IMR-90 (cell line): Measurements from ENCODE around the gene KIF15. TPM values are rescaled to one million over a fixed set of nuclear protein-coding genes. Genes with fewer than 3 reads are reported as not detected.

Source experiments
- ATAC-seq: fragments of 200-7000 bp; cut with Tn5 transposase; 2 replicates; pipeline ENCODE4 v1.9.1; 2020; ENCODE audit warnings: low read depth, mild to moderate bottlenecking, moderate library complexity
- BruUV-seq: library from RNA; stranded (reverse); fragments of 400-500 nt; replicated peaks from 2 replicates; lab custom pipeline; 2021; lab: Mats Ljungman, UMichigan
- CTCF ChIA-PET: fragments of 300-600 bp; formaldehyde crosslinking; extraction: SDS; loops from one replicate; lab custom pipeline; 2021; ENCODE audit warnings: antibody characterized with exemption; lab: Yijun Ruan, JAX
- POLR2A ChIA-PET: fragments of 300-600 bp; sonication (Branson Sonifier 250); formaldehyde crosslinking; loops from one replicate; lab custom pipeline; 2022; ENCODE audit warnings: antibody characterized with exemption; ENCODE audit not compliant: unreplicated experiment; lab: Charles Lee
- DNase-seq: peaks from one replicate; pipeline ENCODE4 v3.0.0; 2013
- H2AFZ ChIP-seq: replicated peaks from 2 replicates; pipeline ENCODE3; 2013; ENCODE audit warnings: low read length, mild to moderate bottlenecking; ENCODE audit not compliant: poor library complexity
- H2AK5ac ChIP-seq: 2 replicates; pipeline ENCODE4 v1.6.1; 2013; ENCODE audit warnings: low read depth, low read length, inconsistent platforms
- H2AK9ac ChIP-seq: replicated peaks from 2 replicates; pipeline ENCODE3; 2013; ENCODE audit warnings: mild to moderate bottlenecking, low read depth, low read length, moderate library complexity; ENCODE audit not compliant: poor library complexity
- H2BK120ac ChIP-seq: 2 replicates; pipeline ENCODE4 v1.6.1; 2013; ENCODE audit warnings: low read depth, low read length, inconsistent platforms
- H2BK15ac ChIP-seq: 3 replicates; pipeline ENCODE4 v1.6.1; 2013; ENCODE audit warnings: low read depth, low read length, inconsistent platforms
- H2BK20ac ChIP-seq: 2 replicates; pipeline ENCODE4 v1.6.1; 2013; ENCODE audit warnings: low read depth, mild to moderate bottlenecking, inconsistent platforms, low read length, moderate library complexity
- H2BK5ac ChIP-seq: 2 replicates; pipeline ENCODE4 v1.6.1; 2013; ENCODE audit warnings: mild to moderate bottlenecking, low read depth, low read length, inconsistent platforms; ENCODE audit not compliant: poor library complexity, severe bottlenecking
- H3K14ac ChIP-seq: replicated peaks from 2 replicates; pipeline ENCODE4 v1.6.1; 2013; ENCODE audit warnings: low read depth, low read length, inconsistent platforms
- H3K18ac ChIP-seq: 2 replicates; pipeline ENCODE4 v1.6.1; 2013; ENCODE audit warnings: low read depth, low read length, control low read depth
- H3K23ac ChIP-seq: 2 replicates; pipeline ENCODE4 v1.6.1; 2013; ENCODE audit warnings: low read depth, low read length, inconsistent platforms
- H3K27ac ChIP-seq: 2 replicates; pipeline ENCODE4 v1.5.1; 2013; ENCODE audit warnings: mild to moderate bottlenecking, control low read depth, low read length; ENCODE audit not compliant: insufficient read depth
- H3K27me3 ChIP-seq: 2 replicates; pipeline ENCODE4 v1.6.1; 2013; ENCODE audit warnings: low read length; ENCODE audit not compliant: control insufficient read depth, insufficient read depth
- H3K36me3 ChIP-seq: 2 replicates; pipeline ENCODE4 v1.6.1; 2013; ENCODE audit warnings: low read length, mixed read lengths; ENCODE audit not compliant: control insufficient read depth, insufficient read depth
- H3K4ac ChIP-seq: 2 replicates; pipeline ENCODE4 v1.6.1; 2013; ENCODE audit warnings: low read depth, low read length, inconsistent platforms
- H3K4me1 ChIP-seq: 2 replicates; pipeline ENCODE4 v1.6.1; 2013; ENCODE audit warnings: low read length, mixed read lengths; ENCODE audit not compliant: control insufficient read depth, insufficient read depth
- H3K4me2 ChIP-seq: 2 replicates; pipeline ENCODE4 v1.6.1; 2013; ENCODE audit warnings: low read depth, mild to moderate bottlenecking, control low read depth, low read length, moderate library complexity
- H3K4me3 ChIP-seq: 2 replicates; pipeline ENCODE4 v1.5.1; 2013; ENCODE audit warnings: low read depth, mild to moderate bottlenecking, control low read depth, low read length, moderate library complexity; ENCODE audit not compliant: insufficient read depth
- H3K56ac ChIP-seq: 2 replicates; pipeline ENCODE4 v1.6.1; 2013; ENCODE audit warnings: low read length, inconsistent platforms; ENCODE audit not compliant: insufficient read depth; ENCODE audit errors: extremely low read depth
- H3K79me1 ChIP-seq, 2 experiments: 2 replicates each; pipeline ENCODE4 v1.6.1; 2013; ENCODE audit warnings: low read length in 2 of 2, inconsistent platforms in 1 of 2, low read depth in 1 of 2
- H3K9ac ChIP-seq: 2 replicates; pipeline ENCODE4 v1.6.1; 2013; ENCODE audit warnings: low read depth, low read length, control low read depth
- H3K9me1 ChIP-seq: 2 replicates; pipeline ENCODE4 v1.6.1; 2013; ENCODE audit warnings: low read length, inconsistent platforms; ENCODE audit not compliant: insufficient read depth
- H3K9me3 ChIP-seq: 2 replicates; pipeline ENCODE4 v1.6.1; 2013; ENCODE audit warnings: low read length; ENCODE audit not compliant: control insufficient read depth, insufficient read depth
- H4K20me1 ChIP-seq: 2 replicates; pipeline ENCODE4 v1.6.1; 2013; ENCODE audit warnings: low read length, inconsistent platforms; ENCODE audit not compliant: insufficient read depth
- H4K5ac ChIP-seq: 2 replicates; pipeline ENCODE4 v1.6.1; 2013; ENCODE audit warnings: mild to moderate bottlenecking, low read depth, low read length, control low read depth
- H4K8ac ChIP-seq, 2 experiments: 2 replicates each; pipeline ENCODE4 v1.6.1; 2013; ENCODE audit warnings: low read depth in 2 of 2, low read length in 2 of 2, control low read depth in 1 of 2, inconsistent platforms in 1 of 2
- H4K91ac ChIP-seq: 2 replicates; pipeline ENCODE4 v1.6.1; 2013; ENCODE audit warnings: low read depth, low read length, inconsistent platforms; ENCODE audit not compliant: insufficient read depth
- CEBPB ChIP-seq: IDR thresholded peaks from 2 replicates; pipeline ENCODE4 v1.6.1; 2012; ENCODE audit warnings: low read depth, low read length, improper control_type of control experiment
- MAFK ChIP-seq: IDR thresholded peaks from 2 replicates; pipeline ENCODE4 v1.6.1; 2012; ENCODE audit warnings: low read depth, low read length, improper control_type of control experiment
- WGBS, 2 experiments: methylation state at CpG; one replicate each; pipeline versions ENCODE4 v1.1.5 to v1.1.7; 2013; ENCODE audit warnings: missing lambda C conversion rate in 2 of 2; ENCODE audit not compliant: insufficient read length in 1 of 2; ENCODE audit errors: extremely low coverage in 2 of 2; 5-methylcytosine and 5-hydroxymethylcytosine counted together
- dilution Hi-C: fragments of 300-500 bp; cut with HindIII; formaldehyde crosslinking; loops from one replicate; pipeline ENCODE4 v1.14.3; 2018; ENCODE audit warnings: low sequenced_read_pairs; ENCODE audit not compliant: unreplicated experiment
- in situ Hi-C: fragments of 300-500 bp; cut with MboI; formaldehyde crosslinking; loops from 3 replicates; pipeline ENCODE4 v1.14.3; 2019; ENCODE audit warnings: low sequenced_read_pairs, inconsistent platforms, mixed read lengths
- intact Hi-C: fragments of 100-400 bp; cut with micrococcal nuclease; formaldehyde crosslinking; loops from 2 replicates; pipeline ENCODE4 v1.10.0; 2022
- polyA plus RNA-seq, 3 experiments: library from polyadenylated mRNA; depleted of rRNA; stranded (reverse); fragments of >200 nt; gene quantifications; 2 replicates each; pipeline ENCODE4 v1.2.3, GENCODE V29; 2012; ENCODE audit warnings: low replicate concordance in 1 of 3
- total RNA-seq: library from RNA; depleted of rRNA; stranded (reverse); fragments of >200 nt; gene quantifications from 2 replicates; pipeline ENCODE4 v1.2.3, GENCODE V29; 2012

The KIF15 gene
- total and polyA plus RNA-seq, 2 of the 4 experiments (the other 2 are of a cell fraction): 3.7 to 8.4 TPM

- DNase-seq (no peak), ATAC-seq (no peak)
- Histone ChIP-seq H2AFZ (no peak overlapping the region), H3K56ac (no peak overlapping the region), H3K27me3 (no peaks in the 10 kb centered on the region), H3K23ac (no peak overlapping the region), H3K9me3 (no peaks in the 10 kb centered on the region), H4K20me1 (no peaks in the 10 kb centered on the region), H3K18ac (no peak overlapping the region), H2AK5ac (no peak overlapping the region), H2BK120ac (no peak overlapping the region), H2BK15ac (no peak overlapping the region), H3K14ac (no peak overlapping the region), H3K4me3 (no peak overlapping the region), H3K27ac (no peak overlapping the region), H3K36me3 (peaks cover 6% of the 10 kb centered on the region), H3K4me1 (no peaks in the 10 kb centered on the region), H2BK5ac (no peak overlapping the region), H4K5ac (no peak overlapping the region), H3K9ac (no peak overlapping the region), H3K9me1 (no peaks in the 10 kb centered on the region), H3K4me2 (no peak overlapping the region), H2AK9ac (no peak overlapping the region), H3K4ac (no peak overlapping the region), H4K91ac (no peak overlapping the region), H2BK20ac (no peak overlapping the region), H4K8ac (no peak overlapping the region), H3K79me1 (no peaks in the 10 kb centered on the region)
- TF ChIP-seq MAFK (peak; percentile 76), CEBPB (no peak)
- POLR2A ChIA-PET: no interaction called here
- CTCF ChIA-PET: interaction anchor here (1.1 kb wide), 1 partner anchor 19 kb away, joined by 4 read pairs; no protein-coding TSS in a partner anchor
- dilution Hi-C loops: no loop called here
- intact Hi-C loops: no loop called here
- no TSS peak for BruUV-seq
- in situ Hi-C loops: no loop called here
- WGBS, 2 experiments: no CpG with 5 or more reads among the region's 5 CpGs
Measured at GRCh38 chr3:44831232-44831631, 69.6 kb downstream of the KIF15 start.
